Gastrocnemius medialis (tissue), 4 donors: ENCODE data around the gene OPCML. TPM values are rescaled to one million over a fixed set of nuclear protein-coding genes. Genes with fewer than 3 reads are reported as not detected.

Experiments
- ATAC-seq, 2 donors: fragments of 150-250 bp; one replicate each; pipeline ENCODE4 v1.9.1; 2016
- DNase-seq, 2 donors: peaks; one replicate each; pipeline ENCODE4 v3.0.0-alpha.2; 2019
- H3K27ac ChIP-seq, 4 donors: fragments of 200-600 bp; sonication (generic); 1 replicate in 1 of 4; 2 replicates in 3 of 4; pipeline ENCODE4 v1.5.1; 2016 to 2018; ENCODE audit warnings: mild to moderate bottlenecking in 2 of 4, moderate library complexity in 1 of 4
- H3K27me3 ChIP-seq, 3 donors: fragments of 200-600 bp; sonication (generic) in 2 of 3; 1 replicate in 1 of 3; 2 replicates in 2 of 3; pipeline versions ENCODE4 v1.5.1 to v1.6.0; 2016 to 2019; ENCODE audit warnings: mild to moderate bottlenecking in 1 of 3, moderate library complexity in 1 of 3
- H3K36me3 ChIP-seq, 2 donors: fragments of 200-600 bp; sonication (generic) in 1 of 2; one replicate each; pipeline ENCODE4 v1.5.1; 2017 to 2018
- H3K4me1 ChIP-seq, 2 donors: fragments of 200-600 bp; sonication (generic) in 1 of 2; one replicate each; pipeline ENCODE4 v1.5.1; 2016 to 2017; ENCODE audit warnings: mild to moderate bottlenecking in 2 of 2
- H3K4me3 ChIP-seq, 4 donors: fragments of 200-600 bp; sonication (generic) in 3 of 4; 1 replicate in 1 of 4; 2 replicates in 3 of 4; pipeline ENCODE4 v1.5.1; 2016 to 2019; ENCODE audit warnings: mild to moderate bottlenecking in 2 of 4
- H3K9me3 ChIP-seq, 3 donors: fragments of 200-600 bp; sonication (generic) in 2 of 3; 1 replicate in 1 of 3; 2 replicates in 2 of 3; pipeline ENCODE4 v1.5.1; 2016 to 2019
- CTCF ChIP-seq, 5 experiments: fragments of 450-650 bp in 3 of 5; fragments of 200-600 bp in 2 of 5; sonication (generic) in 2 of 5; IDR thresholded peaks in 4 of 5; conservative IDR thresholded peaks in 1 of 5; 1 replicate in 4 of 5; 2 replicates in 1 of 5; pipeline ENCODE4 v1.5.1; 2016 to 2019; ENCODE audit warnings: antibody characterized with exemption in 5 of 5, mild to moderate bottlenecking in 3 of 5, moderate library complexity in 3 of 5
- POLR2A ChIP-seq, 2 donors: fragments of 450-650 bp; IDR thresholded peaks; one replicate each; pipeline ENCODE4 v1.6.1; 2017; ENCODE audit warnings: antibody characterized with exemption in 2 of 2, mild to moderate bottlenecking in 2 of 2, moderate library complexity in 2 of 2
- in situ Hi-C, 4 donors: fragments of 200-750 bp; cut with MboI; loops; one replicate each; pipeline versions ENCODE4 v1.15.0 to v1.8.0; 2017; ENCODE audit warnings: low sequenced_read_pairs in 4 of 4
- intact Hi-C: fragments of 100-400 bp; cut with DNase I; formaldehyde crosslinking; loops from one replicate; pipeline ENCODE4 v1.15.1; 2023; ENCODE audit warnings: low total_unique reads
- total RNA-seq, 4 donors: library from RNA; depleted of rRNA; stranded (reverse); fragments of >200 nt; gene quantifications; one replicate each; pipeline versions ENCODE4 v1.1.0 to v1.2.3, GENCODE V29; 2016

The OPCML gene
- total RNA-seq, 4 donors from 2014 or later = not detected

- DNase-seq (no peak), ATAC-seq (no peak)
- Histone ChIP-seq H3K4me1 (no peaks in the 10 kb centered on the region), H3K27me3 (no peaks in the 10 kb centered on the region), H3K36me3 (no peaks in the 10 kb centered on the region), H3K27ac (no peak overlapping the region), H3K4me3 (no peak overlapping the region), H3K9me3 (no peaks in the 10 kb centered on the region)
- intact Hi-C loops (no loop called here), in situ Hi-C loops (no loop called here)
- TF ChIP-seq POLR2A (IDR thresholded peaks at IDR 0.05) (no peak), CTCF (IDR thresholded peaks at IDR 0.05 in 4 of 5, conservative IDR thresholded peaks at IDR 0.05 in 1 of 5) (no peak)
Measured at GRCh38 chr11:133491680-133492383, 40.5 kb downstream of the OPCML start.

- TF ChIP-seq POLR2A (IDR thresholded peaks at IDR 0.05) = no peak
- TF ChIP-seq CTCF (IDR thresholded peaks at IDR 0.05 in 4 of 5, conservative IDR thresholded peaks at IDR 0.05 in 1 of 5) = no peak
- ATAC-seq = no peak
Measured at GRCh38 chr11:133480722-133481121, 51.6 kb downstream of the OPCML start.

GRCh38 chr11:133479209-133479608 is 53.1 kb downstream of the OPCML start:
- no peak overlapping the region for H3K27ac ChIP-seq
- H3K4me3 ChIP-seq = no peak overlapping the region
- TF ChIP-seq POLR2A (IDR thresholded peaks at IDR 0.05) = no peak
- no peak for TF ChIP-seq CTCF (IDR thresholded peaks at IDR 0.05 in 4 of 5, conservative IDR thresholded peaks at IDR 0.05 in 1 of 5)
- no peaks in the 10 kb centered on the region for H3K27me3 ChIP-seq
- H3K9me3 ChIP-seq = no peaks in the 10 kb centered on the region
- H3K36me3 ChIP-seq = no peaks in the 10 kb centered on the region
- DNase-seq (no peak), ATAC-seq (no peak)
- H3K4me1 ChIP-seq = no peaks in the 10 kb centered on the region
- in situ Hi-C loops (no loop called here), intact Hi-C loops (no loop called here)

More at GRCh38 chr11:133480722-133481121, 51.6 kb downstream of the OPCML start:
- H3K4me1 ChIP-seq = no peaks in the 10 kb centered on the region
- H3K36me3 ChIP-seq = no peaks in the 10 kb centered on the region
- in situ Hi-C loops = no loop called here
- no peak overlapping the region for H3K27ac ChIP-seq
- H3K27me3 ChIP-seq = no peaks in the 10 kb centered on the region
- no peaks in the 10 kb centered on the region for H3K9me3 ChIP-seq
- DNase-seq = no peak
- H3K4me3 ChIP-seq = no peak overlapping the region
- intact Hi-C loops = no loop called here

- H3K27me3 ChIP-seq = no peaks in the 10 kb centered on the region
- H3K9me3 ChIP-seq = no peaks in the 10 kb centered on the region
- no peaks in the 10 kb centered on the region for H3K36me3 ChIP-seq
- intact Hi-C loops = no loop called here
- H3K27ac ChIP-seq = no peak overlapping the region
- TF ChIP-seq POLR2A (IDR thresholded peaks at IDR 0.05) (no peak), CTCF (IDR thresholded peaks at IDR 0.05 in 4 of 5, conservative IDR thresholded peaks at IDR 0.05 in 1 of 5) (no peak)
- no peak for DNase-seq
- no peaks in the 10 kb centered on the region for H3K4me1 ChIP-seq
- ATAC-seq = no peak
- in situ Hi-C loops = no loop called here
- H3K4me3 ChIP-seq = no peak overlapping the region
Measured at GRCh38 chr11:133477251-133477625, 55.1 kb downstream of the OPCML start.
